IMR-90 (cell line): ENCODE data around the gene PALB2. TPM values are rescaled to one million over a fixed set of nuclear protein-coding genes. Genes with fewer than 3 reads are reported as not detected.

ENCODE experiments used
- ATAC-seq: fragments of 200-7000 bp; cut with Tn5 transposase; 2 replicates; pipeline ENCODE4 v1.9.1; 2020; ENCODE audit warnings: low read depth, mild to moderate bottlenecking, moderate library complexity
- BruUV-seq: library from RNA; stranded (reverse); fragments of 400-500 nt; replicated peaks from 2 replicates; lab custom pipeline; 2021; lab: Mats Ljungman, UMichigan
- CTCF ChIA-PET: fragments of 300-600 bp; formaldehyde crosslinking; extraction: SDS; loops from one replicate; lab custom pipeline; 2021; ENCODE audit warnings: antibody characterized with exemption; lab: Yijun Ruan, JAX
- POLR2A ChIA-PET: fragments of 300-600 bp; sonication (Branson Sonifier 250); formaldehyde crosslinking; loops from one replicate; lab custom pipeline; 2022; ENCODE audit warnings: antibody characterized with exemption; ENCODE audit not compliant: unreplicated experiment; lab: Charles Lee
- DNase-seq: peaks from one replicate; pipeline ENCODE4 v3.0.0; 2013
- H2AFZ ChIP-seq: replicated peaks from 2 replicates; pipeline ENCODE3; 2013; ENCODE audit warnings: low read length, mild to moderate bottlenecking; ENCODE audit not compliant: poor library complexity
- H2AK5ac ChIP-seq: 2 replicates; pipeline ENCODE4 v1.6.1; 2013; ENCODE audit warnings: low read depth, low read length, inconsistent platforms
- H2AK9ac ChIP-seq: replicated peaks from 2 replicates; pipeline ENCODE3; 2013; ENCODE audit warnings: mild to moderate bottlenecking, low read depth, low read length, moderate library complexity; ENCODE audit not compliant: poor library complexity
- H2BK120ac ChIP-seq: 2 replicates; pipeline ENCODE4 v1.6.1; 2013; ENCODE audit warnings: low read depth, low read length, inconsistent platforms
- H2BK15ac ChIP-seq: 3 replicates; pipeline ENCODE4 v1.6.1; 2013; ENCODE audit warnings: low read depth, low read length, inconsistent platforms
- H2BK20ac ChIP-seq: 2 replicates; pipeline ENCODE4 v1.6.1; 2013; ENCODE audit warnings: low read depth, mild to moderate bottlenecking, inconsistent platforms, low read length, moderate library complexity
- H2BK5ac ChIP-seq: 2 replicates; pipeline ENCODE4 v1.6.1; 2013; ENCODE audit warnings: mild to moderate bottlenecking, low read depth, low read length, inconsistent platforms; ENCODE audit not compliant: poor library complexity, severe bottlenecking
- H3K14ac ChIP-seq: replicated peaks from 2 replicates; pipeline ENCODE4 v1.6.1; 2013; ENCODE audit warnings: low read depth, low read length, inconsistent platforms
- H3K18ac ChIP-seq: 2 replicates; pipeline ENCODE4 v1.6.1; 2013; ENCODE audit warnings: low read depth, low read length, control low read depth
- H3K23ac ChIP-seq: 2 replicates; pipeline ENCODE4 v1.6.1; 2013; ENCODE audit warnings: low read depth, low read length, inconsistent platforms
- H3K27ac ChIP-seq: 2 replicates; pipeline ENCODE4 v1.5.1; 2013; ENCODE audit warnings: mild to moderate bottlenecking, control low read depth, low read length; ENCODE audit not compliant: insufficient read depth
- H3K27me3 ChIP-seq: 2 replicates; pipeline ENCODE4 v1.6.1; 2013; ENCODE audit warnings: low read length; ENCODE audit not compliant: control insufficient read depth, insufficient read depth
- H3K36me3 ChIP-seq: 2 replicates; pipeline ENCODE4 v1.6.1; 2013; ENCODE audit warnings: low read length, mixed read lengths; ENCODE audit not compliant: control insufficient read depth, insufficient read depth
- H3K4ac ChIP-seq: 2 replicates; pipeline ENCODE4 v1.6.1; 2013; ENCODE audit warnings: low read depth, low read length, inconsistent platforms
- H3K4me1 ChIP-seq: 2 replicates; pipeline ENCODE4 v1.6.1; 2013; ENCODE audit warnings: low read length, mixed read lengths; ENCODE audit not compliant: control insufficient read depth, insufficient read depth
- H3K4me2 ChIP-seq: 2 replicates; pipeline ENCODE4 v1.6.1; 2013; ENCODE audit warnings: low read depth, mild to moderate bottlenecking, control low read depth, low read length, moderate library complexity
- H3K4me3 ChIP-seq: 2 replicates; pipeline ENCODE4 v1.5.1; 2013; ENCODE audit warnings: low read depth, mild to moderate bottlenecking, control low read depth, low read length, moderate library complexity; ENCODE audit not compliant: insufficient read depth
- H3K56ac ChIP-seq: 2 replicates; pipeline ENCODE4 v1.6.1; 2013; ENCODE audit warnings: low read length, inconsistent platforms; ENCODE audit not compliant: insufficient read depth; ENCODE audit errors: extremely low read depth
- H3K79me1 ChIP-seq, 2 experiments: 2 replicates each; pipeline ENCODE4 v1.6.1; 2013; ENCODE audit warnings: low read length in 2 of 2, inconsistent platforms in 1 of 2, low read depth in 1 of 2
- H3K9ac ChIP-seq: 2 replicates; pipeline ENCODE4 v1.6.1; 2013; ENCODE audit warnings: low read depth, low read length, control low read depth
- H3K9me1 ChIP-seq: 2 replicates; pipeline ENCODE4 v1.6.1; 2013; ENCODE audit warnings: low read length, inconsistent platforms; ENCODE audit not compliant: insufficient read depth
- H3K9me3 ChIP-seq: 2 replicates; pipeline ENCODE4 v1.6.1; 2013; ENCODE audit warnings: low read length; ENCODE audit not compliant: control insufficient read depth, insufficient read depth
- H4K20me1 ChIP-seq: 2 replicates; pipeline ENCODE4 v1.6.1; 2013; ENCODE audit warnings: low read length, inconsistent platforms; ENCODE audit not compliant: insufficient read depth
- H4K5ac ChIP-seq: 2 replicates; pipeline ENCODE4 v1.6.1; 2013; ENCODE audit warnings: mild to moderate bottlenecking, low read depth, low read length, control low read depth
- H4K8ac ChIP-seq, 2 experiments: 2 replicates each; pipeline ENCODE4 v1.6.1; 2013; ENCODE audit warnings: low read depth in 2 of 2, low read length in 2 of 2, control low read depth in 1 of 2, inconsistent platforms in 1 of 2
- H4K91ac ChIP-seq: 2 replicates; pipeline ENCODE4 v1.6.1; 2013; ENCODE audit warnings: low read depth, low read length, inconsistent platforms; ENCODE audit not compliant: insufficient read depth
- BHLHE40 ChIP-seq: fragments of 150-350 bp; IDR thresholded peaks from 2 replicates; pipeline ENCODE4 v1.6.1; 2016; ENCODE audit warnings: mild to moderate bottlenecking, low read depth, low read length
- CEBPB ChIP-seq: IDR thresholded peaks from 2 replicates; pipeline ENCODE4 v1.6.1; 2012; ENCODE audit warnings: low read depth, low read length, improper control_type of control experiment
- CHD1 ChIP-seq: IDR thresholded peaks from 2 replicates; pipeline ENCODE4 v1.6.1; 2012; ENCODE audit warnings: low read depth, low read length, improper control_type of control experiment
- CTCF ChIP-seq: conservative IDR thresholded peaks from 2 replicates; pipeline ENCODE4 v1.5.1; 2012; ENCODE audit warnings: mild to moderate bottlenecking, low read depth, low read length, improper control_type of control experiment
- MAFK ChIP-seq: IDR thresholded peaks from 2 replicates; pipeline ENCODE4 v1.6.1; 2012; ENCODE audit warnings: low read depth, low read length, improper control_type of control experiment
- MXI1 ChIP-seq: IDR thresholded peaks from 2 replicates; pipeline ENCODE4 v1.6.1; 2012; ENCODE audit warnings: low read depth, mild to moderate bottlenecking, low read length, moderate library complexity, borderline replicate concordance
- POLR2A ChIP-seq: IDR thresholded peaks from 2 replicates; pipeline ENCODE4 v1.6.1; 2012; ENCODE audit warnings: mild to moderate bottlenecking, low read depth, low read length
- RAD21 ChIP-seq: IDR thresholded peaks from 2 replicates; pipeline ENCODE4 v1.6.1; 2012; ENCODE audit warnings: low read length, improper control_type of control experiment
- RFX5 ChIP-seq: IDR thresholded peaks from 2 replicates; pipeline ENCODE4 v1.8.0; 2012; ENCODE audit warnings: low read depth, mild to moderate bottlenecking, low read length, moderate library complexity
- WGBS, 2 experiments: methylation state at CpG; one replicate each; pipeline versions ENCODE4 v1.1.5 to v1.1.7; 2013; ENCODE audit warnings: missing lambda C conversion rate in 2 of 2; ENCODE audit not compliant: insufficient read length in 1 of 2; ENCODE audit errors: extremely low coverage in 2 of 2; 5-methylcytosine and 5-hydroxymethylcytosine counted together
- dilution Hi-C: fragments of 300-500 bp; cut with HindIII; formaldehyde crosslinking; loops from one replicate; pipeline ENCODE4 v1.14.3; 2018; ENCODE audit warnings: low sequenced_read_pairs; ENCODE audit not compliant: unreplicated experiment
- in situ Hi-C: fragments of 300-500 bp; cut with MboI; formaldehyde crosslinking; loops from 3 replicates; pipeline ENCODE4 v1.14.3; 2019; ENCODE audit warnings: low sequenced_read_pairs, inconsistent platforms, mixed read lengths
- intact Hi-C: fragments of 100-400 bp; cut with micrococcal nuclease; formaldehyde crosslinking; loops from 2 replicates; pipeline ENCODE4 v1.10.0; 2022
- polyA plus RNA-seq, 3 experiments: library from polyadenylated mRNA; depleted of rRNA; stranded (reverse); fragments of >200 nt; gene quantifications; 2 replicates each; pipeline ENCODE4 v1.2.3, GENCODE V29; 2012; ENCODE audit warnings: low replicate concordance in 1 of 3
- total RNA-seq: library from RNA; depleted of rRNA; stranded (reverse); fragments of >200 nt; gene quantifications from 2 replicates; pipeline ENCODE4 v1.2.3, GENCODE V29; 2012

Gene PALB2
- total and polyA plus RNA-seq, 2 of the 4 experiments (the other 2 are of a cell fraction), result 4.1 to 8.6 TPM

- H2BK15ac ChIP-seq, result no peak overlapping the region
- ATAC-seq (no peak), DNase-seq (no peak)
- no peak overlapping the region for H3K27ac ChIP-seq
- no peaks in the 10 kb centered on the region for H3K9me1 ChIP-seq
- H3K4me3 ChIP-seq, result no peak overlapping the region
- no peak overlapping the region for H4K8ac ChIP-seq
- peaks cover 20 to 35% of the 10 kb centered on the region in 2 experiments for H3K79me1 ChIP-seq
- no TSS peak for BruUV-seq
- TF ChIP-seq CTCF (no peak), RFX5 (no peak), MXI1 (no peak), RAD21 (no peak), BHLHE40 (no peak), CHD1 (no peak), CEBPB (no peak), POLR2A (no peak), MAFK (no peak)
- H3K4me2 ChIP-seq, result no peak overlapping the region
- H4K91ac ChIP-seq, result no peak overlapping the region
- WGBS, 2 experiments, result 89% methylated on average over 1 of the region's 4 CpGs; no CpG with 5 or more reads in 1 of the 2 experiments
- dilution Hi-C loops (no loop called here), intact Hi-C loops (no loop called here), in situ Hi-C loops (no loop called here)
- no peak overlapping the region for H2BK20ac ChIP-seq
- ChIA-PET POLR2A (no interaction called here), CTCF (interaction anchor here (0.7 kb wide), 1 partner anchor 11 kb away, joined by 3 read pairs; the partner anchor contains the start of genes DCTN5 and PALB2)
- H3K56ac ChIP-seq, result no peak overlapping the region
- H3K14ac ChIP-seq, result no peak overlapping the region
- no peaks in the 10 kb centered on the region for H3K27me3 ChIP-seq
- peaks cover 15% of the 10 kb centered on the region for H3K36me3 ChIP-seq
- no peak overlapping the region for H2AK9ac ChIP-seq
- no peak overlapping the region for H2AFZ ChIP-seq
- H3K4ac ChIP-seq, result no peak overlapping the region
- H4K5ac ChIP-seq, result no peak overlapping the region
- no peak overlapping the region for H2AK5ac ChIP-seq
- H4K20me1 ChIP-seq, result peaks cover 31% of the 10 kb centered on the region
- H3K23ac ChIP-seq, result no peak overlapping the region
- no peak overlapping the region for H3K9ac ChIP-seq
- H3K9me3 ChIP-seq, result no peaks in the 10 kb centered on the region
- H3K18ac ChIP-seq, result no peak overlapping the region
- no peaks in the 10 kb centered on the region for H3K4me1 ChIP-seq
- H2BK5ac ChIP-seq, result no peak overlapping the region
- no peak overlapping the region for H2BK120ac ChIP-seq
Observed at GRCh38 chr16:23651943-23652468, 10.9 kb upstream of the PALB2 start.
